A673 (cell line): ENCODE results near the gene P3H3. TPM values are rescaled to one million over a fixed set of nuclear protein-coding genes. Genes with fewer than 3 reads are reported as not detected.

Experiments
- BruUV-seq: library from RNA; stranded (reverse); fragments of 400-500 nt; replicated peaks from 2 replicates; lab custom pipeline; 2021; lab: Mats Ljungman, UMichigan
- CTCF ChIA-PET: fragments of 300-600 bp; sonication (Branson Sonifier 250); formaldehyde crosslinking; loops from one replicate; lab custom pipeline; 2022; ENCODE audit warnings: antibody characterized with exemption; lab: Charles Lee
- POLR2A ChIA-PET: fragments of 300-600 bp; sonication (Branson Sonifier 250); formaldehyde crosslinking; loops from one replicate; lab custom pipeline; 2022; ENCODE audit warnings: antibody characterized with exemption; ENCODE audit not compliant: low non-redundant PET; lab: Charles Lee
- DNase-seq: peaks from one replicate; pipeline ENCODE4 v3.0.0-alpha.2; 2015; ENCODE audit warnings: low spot score
- H3K27ac ChIP-seq: fragments of 200-600 bp; sonication (generic); 2 replicates; pipeline ENCODE4 v1.5.1; 2016; ENCODE audit warnings: mixed run types, low read depth, mild to moderate bottlenecking, mixed read lengths, antibody characterized with exemption, low read length; ENCODE audit not compliant: poor library complexity, severe bottlenecking
- H3K27me3 ChIP-seq: fragments of 200-600 bp; sonication (generic); replicated peaks from 2 replicates; pipeline ENCODE4 v1.6.1; 2017; ENCODE audit warnings: mixed run types, low read depth, mild to moderate bottlenecking, mixed read lengths, antibody characterized with exemption, low read length; ENCODE audit not compliant: insufficient read depth, poor library complexity
- H3K36me3 ChIP-seq: fragments of 200-600 bp; sonication (generic); 2 replicates; pipeline ENCODE4 v1.6.1; 2016; ENCODE audit warnings: mixed run types, mild to moderate bottlenecking, mixed read lengths, antibody characterized with exemption, low read length; ENCODE audit not compliant: insufficient read depth, poor library complexity, severe bottlenecking
- H3K4me1 ChIP-seq: fragments of 200-600 bp; sonication (generic); 2 replicates; pipeline ENCODE4 v1.6.1; 2017; ENCODE audit warnings: mixed run types, mild to moderate bottlenecking, mixed read lengths, antibody characterized with exemption, low read length; ENCODE audit not compliant: insufficient read depth, poor library complexity, severe bottlenecking
- H3K4me3 ChIP-seq: fragments of 200-600 bp; sonication (generic); 2 replicates; pipeline ENCODE4 v1.5.1; 2016; ENCODE audit warnings: low read depth, mixed run types, mild to moderate bottlenecking, mixed read lengths, low read length; ENCODE audit not compliant: poor library complexity, severe bottlenecking
- H3K9me3 ChIP-seq: fragments of 200-600 bp; sonication (generic); 2 replicates; pipeline ENCODE4 v1.6.1; 2016; ENCODE audit warnings: mixed run types, low read depth, mild to moderate bottlenecking, mixed read lengths, antibody characterized with exemption, low read length; ENCODE audit not compliant: poor library complexity, severe bottlenecking
- CTCF ChIP-seq: fragments of 300-800, 200-600 bp; sonication (generic); conservative IDR thresholded peaks from 2 replicates; pipeline ENCODE4 v1.5.1; 2017; ENCODE audit warnings: low read depth, mild to moderate bottlenecking, antibody characterized with exemption, low read length, moderate library complexity, mixed read lengths
- EZH2 ChIP-seq: fragments of 200-600 bp; sonication (generic); IDR thresholded peaks from 2 replicates; pipeline ENCODE4 v1.6.1; 2017; ENCODE audit warnings: borderline replicate concordance, low read depth, mild to moderate bottlenecking, mixed read lengths, antibody characterized with exemption, low read length; ENCODE audit not compliant: poor library complexity, severe bottlenecking
- intact Hi-C: fragments of 100-400 bp; cut with micrococcal nuclease; formaldehyde crosslinking; loops from one replicate; pipeline ENCODE4 v1.10.0; 2022; ENCODE audit not compliant: unreplicated experiment
- total RNA-seq: library from RNA; stranded (reverse); gene quantifications from 2 replicates; pipeline ENCODE4 v1.2.3, GENCODE V29; 2021

The P3H3 gene
- total RNA-seq, 1 experiment from 2014 or later = 45.3 TPM

- no peaks in the 10 kb centered on the region for H3K4me1 ChIP-seq
- intact Hi-C loops = no loop called here
- no peak for TF ChIP-seq EZH2
- no peak for TF ChIP-seq CTCF
- H3K27ac ChIP-seq = no peak overlapping the region
- no peaks in the 10 kb centered on the region for H3K36me3 ChIP-seq
- no TSS peak for BruUV-seq
- DNase-seq = no peak
- ChIA-PET CTCF (no interaction called here), POLR2A (no interaction called here)
- H3K9me3 ChIP-seq = no peaks in the 10 kb centered on the region
- H3K4me3 ChIP-seq = no peak overlapping the region
- H3K27me3 ChIP-seq = no peaks in the 10 kb centered on the region
Measured at GRCh38 chr12:6795088-6795487, 33.1 kb upstream of the P3H3 start.

GRCh38 chr12:6796576-6796975 lies 31.6 kb upstream of the P3H3 start:
- Histone ChIP-seq H3K36me3 (no peaks in the 10 kb centered on the region), H3K4me3 (no peak overlapping the region), H3K4me1 (no peaks in the 10 kb centered on the region), H3K27ac (no peak overlapping the region), H3K27me3 (no peaks in the 10 kb centered on the region), H3K9me3 (no peaks in the 10 kb centered on the region)
- no peak for DNase-seq
- BruUV-seq = no TSS peak
- POLR2A ChIA-PET = no interaction called here
- CTCF ChIA-PET = no interaction called here
- TF ChIP-seq EZH2 (no peak), CTCF (no peak)
- intact Hi-C loops = no loop called here

GRCh38 chr12:6799147-6799546 lies 29.1 kb upstream of the P3H3 start:
- CTCF ChIA-PET = no interaction called here
- Histone ChIP-seq H3K27ac (no peak overlapping the region), H3K27me3 (no peaks in the 10 kb centered on the region), H3K4me1 (no peaks in the 10 kb centered on the region), H3K4me3 (no peak overlapping the region), H3K36me3 (no peaks in the 10 kb centered on the region), H3K9me3 (no peaks in the 10 kb centered on the region)
- intact Hi-C loops = no loop called here
- POLR2A ChIA-PET = no interaction called here
- no TSS peak for BruUV-seq
- no peak for TF ChIP-seq EZH2
- no peak for TF ChIP-seq CTCF
- no peak for DNase-seq
